Measurements from ENCODE around the gene MEGF11. TPM values are rescaled to one million over a fixed set of nuclear protein-coding genes. Genes with fewer than 3 reads are reported as not detected.
A peak's percentile ranks its signal among the peaks of the same experiment; 100 is the strongest.

The MEGF11 gene
- total RNA-seq, 1 experiment from 2014 or later = 1.2 TPM

GRCh38 chr15:66251790-66252684, 1.5 kb downstream of the MEGF11 start:
- H4K20me1 ChIP-seq (ENCODE audit: control insufficient read depth, insufficient read depth, insufficient read length) = peaks cover 2% of the 10 kb centered on the region
- no peak overlapping the region for H3K9ac ChIP-seq (ENCODE audit: extremely low read depth, insufficient read length, low read length)
- peaks cover 85% of the 10 kb centered on the region for H3K27me3 Mint-ChIP-seq (ENCODE audit: low read depth)

More at GRCh38 chr15:66251790-66252684, 1.5 kb downstream of the MEGF11 start:
- Histone ChIP-seq H4K8ac (replicated peaks; ENCODE audit: insufficient read length, low read depth, low read length) (no peak overlapping the region), H3K79me2 (ENCODE audit: insufficient read depth, low read length) (no peaks in the 10 kb centered on the region), H3K4me1 (ENCODE audit: insufficient read depth, low read length) (no peaks in the 10 kb centered on the region), H4K91ac (ENCODE audit: insufficient read length, low read depth, low read length) (no peak overlapping the region), H3K4me2 (ENCODE audit: insufficient read depth, insufficient read length, low read length) (peak overlapping the region; percentile 77), H2BK12ac (ENCODE audit: insufficient read length, low read depth, low read length) (no peak overlapping the region), H3K14ac (ENCODE audit: insufficient read depth, low read length) (no peak overlapping the region), H3K4ac (ENCODE audit: low read depth, low read length) (no peak overlapping the region), H4K5ac (ENCODE audit: insufficient read length, low read depth, low read length) (no peak overlapping the region), H3K23me2 (ENCODE audit: insufficient read length, low read depth, low read length, poor library complexity, severe bottlenecking) (peaks cover 19% of the 10 kb centered on the region), H3K27me3 (ENCODE audit: insufficient read depth, low read length) (peaks cover 41% of the 10 kb centered on the region), H2BK120ac (ENCODE audit: low read depth, low read length, poor library complexity, severe bottlenecking) (no peak overlapping the region), H3K9me3 (ENCODE audit: control insufficient read depth, low read depth, low read length) (no peaks in the 10 kb centered on the region), H2AK5ac (ENCODE audit: insufficient read length, low read length) (no peak overlapping the region), H2BK5ac (ENCODE audit: insufficient read length, low read length) (no peak overlapping the region), H3T11ph (ENCODE audit: low read length) (no peak overlapping the region), H3K56ac (ENCODE audit: insufficient read length, low read depth, low read length) (no peak overlapping the region), H3K18ac (ENCODE audit: insufficient read length, low read depth, low read length) (no peak overlapping the region), H3K79me1 (ENCODE audit: insufficient read depth, low read depth, low read length, poor library complexity, severe bottlenecking) (no peaks in the 10 kb centered on the region), H3K27ac (ENCODE audit: insufficient read length, low read depth, low read length) (no peak overlapping the region), H3K23ac (ENCODE audit: insufficient read length, low read depth, low read length) (no peak overlapping the region), H2BK20ac (ENCODE audit: low read depth, low read length, poor library complexity, severe bottlenecking) (no peak overlapping the region), H2AFZ (ENCODE audit: low read length) (no peak overlapping the region), H2BK15ac (ENCODE audit: low read depth, low read length) (no peak overlapping the region)
- Mint-ChIP-seq H3K27ac (no peak overlapping the region), H3K9me3 (peaks cover 0 to 4% of the 10 kb centered on the region in 2 experiments; a peak in 1 of 5 replicates), H3K4me3 (peak overlapping the region; percentile 61 to 86), H3K4me1 (peaks cover 37 to 48% of the 10 kb centered on the region in 2 experiments), H3K36me3 (ENCODE audit: insufficient read depth in 1 of 3, low read depth in 3 of 3) (no peaks in the 10 kb centered on the region)
- peak; percentile 76 for TF ChIP-seq CTCF (conservative IDR thresholded peaks at IDR 0.05)
- no CpG with 5 or more reads among the region's 72 CpGs for WGBS (ENCODE audit: extremely low coverage, insufficient read length, low lambda C conversion rate)
- DNase-seq = peak; percentile 58
